GM19438 (cell line): ENCODE data around the gene MID1IP1.
A peak's percentile ranks its signal among the peaks of the same experiment; 100 is the strongest.

Source experiments
- ATAC-seq: cut with Tn5 transposase; IDR thresholded peaks from one replicate; pipeline ENCODE4 v1.9.1; 2021; ENCODE audit warnings: low read depth; ENCODE audit not compliant: unreplicated experiment

Gene MID1IP1

GRCh38 chrX:38800981-38801845, at the start of gene MID1IP1:
MID1IP1 (plus strand) TSS chrX:38801459; CDS start chrX:38804947, 3,488 bp downstream.
- ATAC-seq: no peak

GRCh38 chrX:38754102-38754790, 47.0 kb upstream of the MID1IP1 start:
- peak; percentile 55 for ATAC-seq

- ATAC-seq: no peak
Measured at GRCh38 chrX:38754818-38755718, 46.2 kb upstream of the MID1IP1 start.

GRCh38 chrX:38760883-38761282, 40.4 kb upstream of the MID1IP1 start:
- no peak for ATAC-seq

- no peak for ATAC-seq
Measured at GRCh38 chrX:38768079-38768478, 33.2 kb upstream of the MID1IP1 start.

GRCh38 chrX:38770152-38770551, 31.1 kb upstream of the MID1IP1 start:
- no peak for ATAC-seq

GRCh38 chrX:38774249-38774648, 27.0 kb upstream of the MID1IP1 start:
- no peak for ATAC-seq

GRCh38 chrX:38796946-38797345, 4.3 kb upstream of the MID1IP1 start:
- ATAC-seq: no peak

- no peak for ATAC-seq
Measured at GRCh38 chrX:38798956-38799355, 2.3 kb upstream of the MID1IP1 start.

- no peak for ATAC-seq
Measured at GRCh38 chrX:38799995-38800580, 1.2 kb upstream of the MID1IP1 start.

- ATAC-seq: no peak
Measured at GRCh38 chrX:38803243-38803587, 2.0 kb downstream of the MID1IP1 start.

GRCh38 chrX:38803588-38804431, 2.6 kb downstream of the MID1IP1 start:
- peak; percentile 49 for ATAC-seq

GRCh38 chrX:38804432-38804681, 3.1 kb downstream of the MID1IP1 start:
- ATAC-seq: no peak

- ATAC-seq: peak; percentile 5
Measured at GRCh38 chrX:38804682-38805431, 3.6 kb downstream of the MID1IP1 start.

GRCh38 chrX:38805432-38806389, 4.5 kb downstream of the MID1IP1 start:
- ATAC-seq: peak; percentile 40

GRCh38 chrX:38806875-38807621, 5.8 kb downstream of the MID1IP1 start:
- no peak for ATAC-seq

GRCh38 chrX:38807873-38808272, 6.6 kb downstream of the MID1IP1 start:
- no peak for ATAC-seq
